Activated T-cell treated with anti-CD3 and anti-CD28 coated beads, Interleukin-2, amount 50 U/mL, for 24 hours (primary cell): ENCODE results near the gene SOWAHD.
"Not testable (repeated sequence)": the region's sequence is repeated elsewhere in the genome, so short reads cannot be mapped to it uniquely, and the experiment has no call there.

Experiments
- DNase-seq: peaks from one replicate; pipeline ENCODE4 v3.0.0-alpha.2; 2020
- H3K27ac Mint-ChIP-seq: 2 replicates; pipeline ENCODE4 v1.8.0; 2020; ENCODE audit warnings: mild to moderate bottlenecking, mixed read lengths
- H3K27me3 Mint-ChIP-seq: 2 replicates; pipeline ENCODE4 v1.8.0; 2020; ENCODE audit warnings: mixed read lengths
- H3K36me3 Mint-ChIP-seq: 2 replicates; pipeline ENCODE4 v1.8.0; 2020; ENCODE audit warnings: low read depth, mixed read lengths
- H3K4me1 Mint-ChIP-seq: 2 replicates; pipeline ENCODE4 v1.8.0; 2020; ENCODE audit warnings: low read depth, mixed read lengths
- H3K4me3 Mint-ChIP-seq: 2 replicates; pipeline ENCODE4 v1.8.0; 2020; ENCODE audit warnings: mild to moderate bottlenecking, moderate library complexity, mixed read lengths
- H3K9me3 Mint-ChIP-seq: 2 replicates; pipeline ENCODE4 v1.8.0; 2020; ENCODE audit warnings: mixed read lengths

SOWAHD gene

GRCh38 chrX:119757979-119758730 lies at the start of gene SOWAHD:
Gene SOWAHD (plus strand): TSS chrX:119758588. CDS start chrX:119758668, 80 bp downstream.
- Mint-ChIP-seq H3K36me3 (no peaks in the 10 kb centered on the region), H3K27ac (peak within 1 kb of the TSS; percentile 26), H3K4me3 (peak within 1 kb of the TSS; percentile 67), H3K9me3 (no peaks in the 10 kb centered on the region), H3K4me1 (peaks cover 58% of the 10 kb centered on the region), H3K27me3 (peaks cover 17% of the 10 kb centered on the region)
- peak; percentile 58 for DNase-seq

- Mint-ChIP-seq H3K27ac (no peak overlapping the region), H3K4me3 (no peak overlapping the region), H3K27me3 (no peaks in the 10 kb centered on the region), H3K36me3 (no peaks in the 10 kb centered on the region), H3K9me3 (no peaks in the 10 kb centered on the region), H3K4me1 (peaks cover 4% of the 10 kb centered on the region)
- DNase-seq, result no peak
Observed at GRCh38 chrX:119708936-119709335, 49.5 kb upstream of the SOWAHD start.

GRCh38 chrX:119709630-119710029 lies 48.8 kb upstream of the SOWAHD start:
- Mint-ChIP-seq H3K27me3 (no peaks in the 10 kb centered on the region), H3K4me1 (peaks cover 4% of the 10 kb centered on the region), H3K27ac (no peak overlapping the region), H3K9me3 (no peaks in the 10 kb centered on the region), H3K4me3 (no peak overlapping the region), H3K36me3 (no peaks in the 10 kb centered on the region)
- no peak for DNase-seq

- Mint-ChIP-seq H3K9me3 (no peaks in the 10 kb centered on the region), H3K27me3 (no peaks in the 10 kb centered on the region), H3K4me1 (no peaks in the 10 kb centered on the region), H3K36me3 (no peaks in the 10 kb centered on the region), H3K4me3 (no peak overlapping the region), H3K27ac (no peak overlapping the region)
- DNase-seq, result no peak
Observed at GRCh38 chrX:119721487-119721886, 36.9 kb upstream of the SOWAHD start.

- Mint-ChIP-seq H3K4me3 (no peak overlapping the region), H3K27me3 (no peaks in the 10 kb centered on the region), H3K9me3 (no peaks in the 10 kb centered on the region), H3K4me1 (peaks cover 2% of the 10 kb centered on the region), H3K36me3 (no peaks in the 10 kb centered on the region), H3K27ac (no peak overlapping the region)
- DNase-seq, result no peak
Observed at GRCh38 chrX:119721926-119722325, 36.5 kb upstream of the SOWAHD start.

- peak overlapping the region; percentile 58 for H3K27ac Mint-ChIP-seq
- no peaks in the 10 kb centered on the region for H3K9me3 Mint-ChIP-seq
- peaks cover 5% of the 10 kb centered on the region for H3K27me3 Mint-ChIP-seq
- no peaks in the 10 kb centered on the region for H3K36me3 Mint-ChIP-seq
- H3K4me1 Mint-ChIP-seq, result peaks cover 11% of the 10 kb centered on the region
- DNase-seq, result no peak
- no peak overlapping the region for H3K4me3 Mint-ChIP-seq
Observed at GRCh38 chrX:119726900-119727555, 31.4 kb upstream of the SOWAHD start.

GRCh38 chrX:119728487-119728886 lies 29.9 kb upstream of the SOWAHD start:
- no peak for DNase-seq
- no peak overlapping the region for H3K27ac Mint-ChIP-seq
- H3K4me3 Mint-ChIP-seq, result no peak overlapping the region
- H3K27me3 Mint-ChIP-seq, result peaks cover 8% of the 10 kb centered on the region
- peaks cover 11% of the 10 kb centered on the region for H3K4me1 Mint-ChIP-seq
- no peaks in the 10 kb centered on the region for H3K36me3 Mint-ChIP-seq
- H3K9me3 Mint-ChIP-seq, result no peaks in the 10 kb centered on the region

- Mint-ChIP-seq H3K27ac (no peak overlapping the region), H3K4me1 (peaks cover 11% of the 10 kb centered on the region), H3K4me3 (no peak overlapping the region), H3K9me3 (no peaks in the 10 kb centered on the region), H3K36me3 (no peaks in the 10 kb centered on the region), H3K27me3 (peaks cover 8% of the 10 kb centered on the region)
- DNase-seq, result peak; percentile 68
Observed at GRCh38 chrX:119729408-119730201, 28.8 kb upstream of the SOWAHD start.

GRCh38 chrX:119734897-119735339 lies 23.5 kb upstream of the SOWAHD start:
- Mint-ChIP-seq H3K4me1 (no peaks in the 10 kb centered on the region), H3K27me3 (peaks cover 8% of the 10 kb centered on the region), H3K9me3 (no peaks in the 10 kb centered on the region), H3K27ac (no peak overlapping the region), H3K4me3 (no peak overlapping the region), H3K36me3 (no peaks in the 10 kb centered on the region)
- DNase-seq, result no peak

- Mint-ChIP-seq H3K4me1 (no peaks in the 10 kb centered on the region), H3K4me3 (no peak overlapping the region), H3K27ac (no peak overlapping the region), H3K9me3 (no peaks in the 10 kb centered on the region), H3K36me3 (no peaks in the 10 kb centered on the region), H3K27me3 (peaks cover 8% of the 10 kb centered on the region)
- DNase-seq, result no peak
Observed at GRCh38 chrX:119735467-119735866, 22.9 kb upstream of the SOWAHD start.

- Mint-ChIP-seq H3K36me3 (no peaks in the 10 kb centered on the region), H3K4me3 (no peak overlapping the region), H3K9me3 (no peaks in the 10 kb centered on the region), H3K27ac (no peak overlapping the region), H3K4me1 (no peaks in the 10 kb centered on the region), H3K27me3 (peaks cover 4% of the 10 kb centered on the region)
- DNase-seq, result no peak
Observed at GRCh38 chrX:119736206-119736764, 22.1 kb upstream of the SOWAHD start.

GRCh38 chrX:119738742-119739141 lies 19.6 kb upstream of the SOWAHD start:
- Mint-ChIP-seq H3K27ac (no peak overlapping the region), H3K9me3 (no peaks in the 10 kb centered on the region), H3K4me3 (no peak overlapping the region), H3K36me3 (no peaks in the 10 kb centered on the region), H3K27me3 (no peaks in the 10 kb centered on the region), H3K4me1 (no peaks in the 10 kb centered on the region)
- DNase-seq, result no peak

GRCh38 chrX:119745283-119745848 lies 13.0 kb upstream of the SOWAHD start:
- Mint-ChIP-seq H3K4me3 (no peak overlapping the region), H3K9me3 (no peaks in the 10 kb centered on the region), H3K27ac (no peak overlapping the region), H3K27me3 (no peaks in the 10 kb centered on the region), H3K36me3 (no peaks in the 10 kb centered on the region), H3K4me1 (peaks cover 3% of the 10 kb centered on the region)
- no peak for DNase-seq

- H3K9me3 Mint-ChIP-seq, H3K27me3 Mint-ChIP-seq, H3K36me3 Mint-ChIP-seq, H3K4me3 Mint-ChIP-seq, DNase-seq: not testable (repeated sequence)
- Mint-ChIP-seq H3K4me1 (peaks cover 20% of the 10 kb centered on the region), H3K27ac (peak overlapping the region; percentile 44)
Observed at GRCh38 chrX:119750131-119750530, 8.3 kb upstream of the SOWAHD start.
